K562 (cell line): Measurements from ENCODE around the gene C1QTNF5. TPM values are rescaled to one million over a fixed set of nuclear protein-coding genes. Genes with fewer than 3 reads are reported as not detected.

ENCODE experiments used
- ATF7 ChIP-seq: fragments of 450-650 bp; IDR thresholded peaks from 2 replicates; pipeline ENCODE4 v1.7.1; 2014; ENCODE audit warnings: mild to moderate bottlenecking, moderate library complexity
- CBFB ChIP-seq: sonication (generic); formaldehyde crosslinking; IDR thresholded peaks from 2 replicates; pipeline ENCODE4 v1.4.0; 2020; ENCODE audit warnings: mild to moderate bottlenecking, missing genetic modification reagents
- CCNT2 ChIP-seq: IDR thresholded peaks from 2 replicates; pipeline ENCODE4 v1.6.1; 2011; ENCODE audit warnings: borderline replicate concordance, low read depth, mild to moderate bottlenecking, moderate library complexity, mixed read lengths, low read length; ENCODE audit not compliant: insufficient read length; ENCODE audit errors: extremely low read depth
- E4F1 ChIP-seq: fragments of 250-450 bp; sonication (Bioruptor Pico); IDR thresholded peaks from 2 replicates; pipeline ENCODE4 v1.5.0; 2021; ENCODE audit warnings: mild to moderate bottlenecking, borderline replicate concordance
- ETV1 ChIP-seq: fragments of 450-650 bp; conservative IDR thresholded peaks from 2 replicates; pipeline ENCODE4 v1.6.1; 2016; ENCODE audit warnings: missing genetic modification characterization, control low read depth, low read depth, missing compliant biosample characterization
- HNRNPK ChIP-seq: fragments of 200-400 bp; formaldehyde crosslinking; IDR thresholded peaks from one replicate; pipeline ENCODE4 v1.6.1; 2018; ENCODE audit warnings: mild to moderate bottlenecking, low read depth, low read length; ENCODE audit not compliant: poor library complexity, severe bottlenecking
- KLF6 ChIP-seq: fragments of 250-450 bp; sonication (Bioruptor Pico); IDR thresholded peaks from 2 replicates; pipeline ENCODE4 v1.4.0; 2020; ENCODE audit warnings: mild to moderate bottlenecking, moderate library complexity, borderline replicate concordance
- NR2C2 ChIP-seq, 2 experiments: fragments of 200-800 bp in 1 of 2; sonication (Bioruptor generic) in 1 of 2; sonication (generic) in 1 of 2; formaldehyde crosslinking in 1 of 2; IDR thresholded peaks; 2 replicates each; pipeline versions ENCODE4 v1.6.1 to v1.8.0; 2016 to 2022; ENCODE audit warnings: mild to moderate bottlenecking in 1 of 2, missing compliant biosample characterization in 1 of 2, missing genetic modification characterization in 1 of 2, missing genetic modification reagents in 1 of 2
- TAF1 ChIP-seq: IDR thresholded peaks from 2 replicates; pipeline ENCODE4 v1.6.1; 2011; ENCODE audit warnings: mild to moderate bottlenecking, low read length, moderate library complexity; ENCODE audit not compliant: insufficient read depth, control insufficient read depth, severe bottlenecking; ENCODE audit errors: extremely low read depth
- TGIF2 ChIP-seq: sonication (generic); formaldehyde crosslinking; IDR thresholded peaks from 2 replicates; pipeline ENCODE4 v1.8.1; 2022; ENCODE audit warnings: mild to moderate bottlenecking, missing genetic modification reagents, moderate library complexity
- ZFX ChIP-seq: sonication (generic); formaldehyde crosslinking; IDR thresholded peaks from 2 replicates; pipeline ENCODE4 v1.8.0; 2022; ENCODE audit warnings: mild to moderate bottlenecking, missing genetic modification reagents, moderate library complexity
- ZNF146 ChIP-seq: IDR thresholded peaks from one replicate; pipeline ENCODE4 v1.6.1; 2018; ENCODE audit warnings: missing compliant biosample characterization; ENCODE audit not compliant: unreplicated experiment
- ZNF717 ChIP-seq: fragments of 250-450 bp; sonication (Bioruptor Pico); IDR thresholded peaks from 2 replicates; pipeline ENCODE4 v1.5.0; 2021
- ZNF79 ChIP-seq: fragments of 250-450 bp; sonication (Bioruptor Pico); IDR thresholded peaks from 2 replicates; pipeline ENCODE4 v1.4.0; 2020; ENCODE audit warnings: low read depth, mild to moderate bottlenecking, moderate library complexity
- polyA plus RNA-seq, 8 experiments: library from polyadenylated mRNA; depleted of rRNA in 4 of 8; stranded (reverse) in 5 of 8; unstranded in 3 of 8; fragments of >200 nt; fragmentation: Nextera tagmentation in 2 of 8; fragmentation: Illumina TruSeq in 1 of 8; extraction: Ambion mirVana in 2 of 8; extraction: Trizol in 1 of 8; gene quantifications; 2 replicates each; pipeline versions ENCODE4 v1.2.1 to v1.2.3, GENCODE V29; 2011 to 2014; ENCODE audit warnings: inconsistent platforms in 1 of 8, missing spikeins in 1 of 8
- total RNA-seq, 7 experiments: library from RNA; depleted of rRNA in 6 of 7; stranded (reverse); fragments of >200 nt in 6 of 7; fragmentation: Illumina TruSeq in 2 of 7; extraction: Trizol in 2 of 7; gene quantifications; 2 replicates each; pipeline versions ENCODE4 v1.2.1 to v1.2.3, GENCODE V29; 2011 to 2021; ENCODE audit warnings: low replicate concordance in 1 of 7
- TF ChIP-seq, protein P1 (sequence below): fragments of 250-450 bp; sonication (Bioruptor Pico); IDR thresholded peaks from 2 replicates; pipeline ENCODE4 v1.4.0; 2020; ENCODE audit warnings: borderline replicate concordance
- TF ChIP-seq, protein P2 (sequence below): IDR thresholded peaks from 3 replicates; pipeline ENCODE4 v1.6.1; 2011; ENCODE audit warnings: borderline replicate concordance, mild to moderate bottlenecking; ENCODE audit not compliant: insufficient read length, insufficient read depth
- TF ChIP-seq, protein P3 (sequence below): fragments of 450-650 bp; formaldehyde crosslinking; IDR thresholded peaks from 2 replicates; pipeline ENCODE4 v1.4.0; 2020; ENCODE audit warnings: mild to moderate bottlenecking
- TF ChIP-seq, protein P4 (sequence below): fragments of 450-650 bp; IDR thresholded peaks from 2 replicates; pipeline ENCODE4 v1.6.1; 2016

C1QTNF5 gene
- total and polyA plus RNA-seq, 9 of the 15 experiments (the other 6 are each of a cell fraction or from before 2014, with no cell fraction given): 0.07 to 0.76 (median 0.24) TPM; not detected in 1

- TF ChIP-seq, protein P1, sequence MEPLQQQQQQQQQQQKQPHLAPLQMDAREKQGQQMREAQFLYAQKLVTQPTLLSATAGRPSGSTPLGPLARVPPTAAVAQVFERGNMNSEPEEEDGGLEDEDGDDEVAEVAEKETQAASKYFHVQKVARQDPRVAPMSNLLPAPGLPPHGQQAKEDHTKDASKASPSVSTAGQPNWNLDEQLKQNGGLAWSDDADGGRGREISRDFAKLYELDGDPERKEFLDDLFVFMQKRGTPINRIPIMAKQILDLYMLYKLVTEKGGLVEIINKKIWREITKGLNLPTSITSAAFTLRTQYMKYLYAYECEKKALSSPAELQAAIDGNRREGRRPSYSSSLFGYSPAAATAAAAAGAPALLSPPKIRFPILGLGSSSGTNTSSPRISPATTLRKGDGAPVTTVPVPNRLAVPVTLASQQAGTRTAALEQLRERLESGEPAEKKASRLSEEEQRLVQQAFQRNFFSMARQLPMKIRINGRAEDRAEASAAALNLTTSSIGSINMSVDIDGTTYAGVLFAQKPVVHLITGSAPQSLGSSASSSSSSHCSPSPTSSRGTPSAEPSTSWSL (CRISPR knock-in tag): no peak
- TF ChIP-seq E4F1 (CRISPR knock-in tag) (no peak), HNRNPK (no peak), CBFB (CRISPR knock-in tag) (no peak), KLF6 (no peak), CCNT2 (peak; percentile 87), TGIF2 (CRISPR knock-in tag) (no peak; the same call in 1 of the 2 replicates), ZNF717 (no peak), TAF1 (peak; percentile 85), ZFX (peak; percentile 94), ETV1 (tag) (peak; percentile 86), ZNF79 (CRISPR knock-in tag) (no peak), NR2C2 (CRISPR knock-in tag; IDR thresholded peaks at IDR 0.05) (no peak), NR2C2 (tag; IDR thresholded peaks at IDR 0.05) (peak; percentile 48; the same call in 1 of the 2 replicates), ATF7 (0 out of 2 replicates have a peak, but pooled peaks have one; percentile 30), ZNF146 (no peak)
- TF ChIP-seq, protein P2, sequence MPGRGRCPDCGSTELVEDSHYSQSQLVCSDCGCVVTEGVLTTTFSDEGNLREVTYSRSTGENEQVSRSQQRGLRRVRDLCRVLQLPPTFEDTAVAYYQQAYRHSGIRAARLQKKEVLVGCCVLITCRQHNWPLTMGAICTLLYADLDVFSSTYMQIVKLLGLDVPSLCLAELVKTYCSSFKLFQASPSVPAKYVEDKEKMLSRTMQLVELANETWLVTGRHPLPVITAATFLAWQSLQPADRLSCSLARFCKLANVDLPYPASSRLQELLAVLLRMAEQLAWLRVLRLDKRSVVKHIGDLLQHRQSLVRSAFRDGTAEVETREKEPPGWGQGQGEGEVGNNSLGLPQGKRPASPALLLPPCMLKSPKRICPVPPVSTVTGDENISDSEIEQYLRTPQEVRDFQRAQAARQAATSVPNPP: no peak
- TF ChIP-seq, protein P3, sequence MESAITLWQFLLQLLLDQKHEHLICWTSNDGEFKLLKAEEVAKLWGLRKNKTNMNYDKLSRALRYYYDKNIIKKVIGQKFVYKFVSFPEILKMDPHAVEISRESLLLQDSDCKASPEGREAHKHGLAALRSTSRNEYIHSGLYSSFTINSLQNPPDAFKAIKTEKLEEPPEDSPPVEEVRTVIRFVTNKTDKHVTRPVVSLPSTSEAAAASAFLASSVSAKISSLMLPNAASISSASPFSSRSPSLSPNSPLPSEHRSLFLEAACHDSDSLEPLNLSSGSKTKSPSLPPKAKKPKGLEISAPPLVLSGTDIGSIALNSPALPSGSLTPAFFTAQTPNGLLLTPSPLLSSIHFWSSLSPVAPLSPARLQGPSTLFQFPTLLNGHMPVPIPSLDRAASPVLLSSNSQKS (CRISPR knock-in tag): no peak
- TF ChIP-seq, protein P4, sequence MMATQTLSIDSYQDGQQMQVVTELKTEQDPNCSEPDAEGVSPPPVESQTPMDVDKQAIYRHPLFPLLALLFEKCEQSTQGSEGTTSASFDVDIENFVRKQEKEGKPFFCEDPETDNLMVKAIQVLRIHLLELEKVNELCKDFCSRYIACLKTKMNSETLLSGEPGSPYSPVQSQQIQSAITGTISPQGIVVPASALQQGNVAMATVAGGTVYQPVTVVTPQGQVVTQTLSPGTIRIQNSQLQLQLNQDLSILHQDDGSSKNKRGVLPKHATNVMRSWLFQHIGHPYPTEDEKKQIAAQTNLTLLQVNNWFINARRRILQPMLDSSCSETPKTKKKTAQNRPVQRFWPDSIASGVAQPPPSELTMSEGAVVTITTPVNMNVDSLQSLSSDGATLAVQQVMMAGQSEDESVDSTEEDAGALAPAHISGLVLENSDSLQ: no peak
Measured at GRCh38 chr11:119320776-119321524, 19.7 kb downstream of the C1QTNF5 start (continued).
